Measurements from ENCODE around the gene EIPR1. TPM values are rescaled to one million over a fixed set of nuclear protein-coding genes. Genes with fewer than 3 reads are reported as not detected.

EIPR1 gene
- total and polyA plus RNA-seq, 2 donors (not counting 1 experiment from before 2014, with no cell fraction given) = 22.3 to 23.9 TPM

GRCh38 chr2:3404349-3404894 lies 26.8 kb upstream of the EIPR1 start:
- no peak for DNase-seq (ENCODE audit: low read depth in 2 of 2)
- no peaks in the 10 kb centered on the region for H3K4me1 ChIP-seq (ENCODE audit: control insufficient read depth, extremely low read depth, insufficient read depth, low read length)
- no peak for TF ChIP-seq EZH2 (IDR thresholded peaks at IDR 0.05; ENCODE audit: low read length, missing control alignments)
- TF ChIP-seq CTCF (conservative IDR thresholded peaks at IDR 0.05 in 1 of 2, IDR thresholded peaks at IDR 0.05 in 1 of 2; ENCODE audit: low read depth in 1 of 2, low read length in 2 of 2) = no peak

GRCh38 chr2:3403587-3404334 lies 26.1 kb upstream of the EIPR1 start:
- Histone ChIP-seq H3K79me2 (ENCODE audit: control insufficient read depth, insufficient read depth, low read length) (no peaks in the 10 kb centered on the region), H2AFZ (ENCODE audit: low read length) (no peak overlapping the region), H3K9me3 (ENCODE audit: control insufficient read depth, insufficient read depth, low read depth, low read length) (no peaks in the 10 kb centered on the region), H3K27me3 (ENCODE audit: control insufficient read depth, insufficient read depth, low read length) (no peaks in the 10 kb centered on the region), H4K20me1 (ENCODE audit: control insufficient read depth, extremely low read depth, insufficient read depth, low read length) (no peaks in the 10 kb centered on the region), H3K4me3 (replicated peaks in 1 of 4; ENCODE audit: control extremely low read depth in 1 of 4, insufficient read depth in 1 of 4, low read depth in 3 of 4, low read length in 4 of 4) (no peak overlapping the region), H3K27ac (ENCODE audit: insufficient read depth, low read length) (no peak overlapping the region), H3K4me1 (ENCODE audit: control insufficient read depth, extremely low read depth, insufficient read depth, low read length) (no peaks in the 10 kb centered on the region), H3K4me2 (ENCODE audit: extremely low read depth, insufficient read depth, low read length) (no peak overlapping the region), H3K9ac (ENCODE audit: insufficient read depth, low read length) (no peak overlapping the region), H3K36me3 (ENCODE audit: control insufficient read depth, insufficient read depth, low read length) (peaks cover 9% of the 10 kb centered on the region)
- no peak for TF ChIP-seq CTCF (conservative IDR thresholded peaks at IDR 0.05 in 1 of 2, IDR thresholded peaks at IDR 0.05 in 1 of 2; ENCODE audit: low read depth in 1 of 2, low read length in 2 of 2)
- no peak for DNase-seq (ENCODE audit: low read depth in 2 of 2)

More at GRCh38 chr2:3404349-3404894, 26.8 kb upstream of the EIPR1 start:
- no peak overlapping the region for H3K9ac ChIP-seq (ENCODE audit: insufficient read depth, low read length)
- H3K4me3 ChIP-seq (replicated peaks in 1 of 4; ENCODE audit: control extremely low read depth in 1 of 4, insufficient read depth in 1 of 4, low read depth in 3 of 4, low read length in 4 of 4) = no peak overlapping the region
- no peak overlapping the region for H3K27ac ChIP-seq (ENCODE audit: insufficient read depth, low read length)
- H2AFZ ChIP-seq (ENCODE audit: low read length) = no peak overlapping the region
- no peak overlapping the region for H3K4me2 ChIP-seq (ENCODE audit: extremely low read depth, insufficient read depth, low read length)
- H3K9me3 ChIP-seq (ENCODE audit: control insufficient read depth, insufficient read depth, low read depth, low read length) = no peaks in the 10 kb centered on the region
- H4K20me1 ChIP-seq (ENCODE audit: control insufficient read depth, extremely low read depth, insufficient read depth, low read length) = no peaks in the 10 kb centered on the region
- no peaks in the 10 kb centered on the region for H3K79me2 ChIP-seq (ENCODE audit: control insufficient read depth, insufficient read depth, low read length)
- H3K36me3 ChIP-seq (ENCODE audit: control insufficient read depth, insufficient read depth, low read length) = peaks cover 9% of the 10 kb centered on the region
- no peaks in the 10 kb centered on the region for H3K27me3 ChIP-seq (ENCODE audit: control insufficient read depth, insufficient read depth, low read length)

GRCh38 chr2:3399829-3400228 lies 22.2 kb upstream of the EIPR1 start:
- H3K4me1 ChIP-seq (ENCODE audit: control insufficient read depth, extremely low read depth, insufficient read depth, low read length) = no peaks in the 10 kb centered on the region
- H3K36me3 ChIP-seq (ENCODE audit: control insufficient read depth, insufficient read depth, low read length) = peaks cover 9% of the 10 kb centered on the region
- H4K20me1 ChIP-seq (ENCODE audit: control insufficient read depth, extremely low read depth, insufficient read depth, low read length) = no peaks in the 10 kb centered on the region
- no peak overlapping the region for H3K4me2 ChIP-seq (ENCODE audit: extremely low read depth, insufficient read depth, low read length)
- H3K27ac ChIP-seq (ENCODE audit: insufficient read depth, low read length) = no peak overlapping the region
- H3K27me3 ChIP-seq (ENCODE audit: control insufficient read depth, insufficient read depth, low read length) = no peaks in the 10 kb centered on the region
- TF ChIP-seq EZH2 (IDR thresholded peaks at IDR 0.05; ENCODE audit: low read length, missing control alignments) (no peak), CTCF (conservative IDR thresholded peaks at IDR 0.05 in 1 of 2, IDR thresholded peaks at IDR 0.05 in 1 of 2; ENCODE audit: low read depth in 1 of 2, low read length in 2 of 2) (no peak)
- no peak overlapping the region for H3K9ac ChIP-seq (ENCODE audit: insufficient read depth, low read length)
- no peaks in the 10 kb centered on the region for H3K9me3 ChIP-seq (ENCODE audit: control insufficient read depth, insufficient read depth, low read depth, low read length)
- H2AFZ ChIP-seq (ENCODE audit: low read length) = no peak overlapping the region
- peaks cover 2% of the 10 kb centered on the region for H3K79me2 ChIP-seq (ENCODE audit: control insufficient read depth, insufficient read depth, low read length)
- no peak overlapping the region for H3K4me3 ChIP-seq (replicated peaks in 1 of 4; ENCODE audit: control extremely low read depth in 1 of 4, insufficient read depth in 1 of 4, low read depth in 3 of 4, low read length in 4 of 4)
- DNase-seq (ENCODE audit: low read depth in 2 of 2) = no peak
